HL-60 (cell line): Measurements from ENCODE around the gene NPDC1.

Experiments used
- DNase-seq, 2 experiments: peaks; one replicate each; pipeline ENCODE4 v3.0.0-alpha.2; 2010 to 2020; ENCODE audit warnings: low read depth in 1 of 2, low spot score in 1 of 2
- H3K27ac ChIP-seq: fragments of 250-450 bp; sonication (Bioruptor Pico); replicated peaks from 2 replicates; pipeline ENCODE4 v1.5.1; 2020; ENCODE audit warnings: mild to moderate bottlenecking, moderate library complexity
- H3K27me3 ChIP-seq: fragments of 250-450 bp; sonication (Bioruptor Pico); 2 replicates; pipeline ENCODE4 v1.5.1; 2021; ENCODE audit warnings: mild to moderate bottlenecking, moderate library complexity; ENCODE audit not compliant: insufficient read depth, poor library complexity, severe bottlenecking
- H3K4me3 ChIP-seq: replicated peaks from 2 replicates; pipeline ENCODE4 v1.5.1; 2011; ENCODE audit warnings: mild to moderate bottlenecking, control low read depth, low read length; ENCODE audit not compliant: insufficient read depth
- GABPA ChIP-seq: IDR thresholded peaks from 2 replicates; pipeline ENCODE4 v1.6.1; 2012; ENCODE audit warnings: low read depth
- POLR2AphosphoS5 ChIP-seq: IDR thresholded peaks from 2 replicates; pipeline ENCODE4 v1.6.1; 2012; ENCODE audit warnings: low read depth
- REST ChIP-seq: IDR thresholded peaks from 2 replicates; pipeline ENCODE4 v1.6.1; 2012; ENCODE audit warnings: low read depth; ENCODE audit not compliant: insufficient replicate concordance
- SPI1 ChIP-seq: IDR thresholded peaks from 2 replicates; pipeline ENCODE4 v1.6.1; 2012; ENCODE audit warnings: low read depth, mild to moderate bottlenecking, borderline replicate concordance
- TF ChIP-seq, protein P1 (sequence below): IDR thresholded peaks from one replicate; pipeline ENCODE4 v1.5.1; 2011; ENCODE audit warnings: low read length, control low read depth, inconsistent platforms; ENCODE audit not compliant: insufficient read depth

NPDC1 gene

DNA sequence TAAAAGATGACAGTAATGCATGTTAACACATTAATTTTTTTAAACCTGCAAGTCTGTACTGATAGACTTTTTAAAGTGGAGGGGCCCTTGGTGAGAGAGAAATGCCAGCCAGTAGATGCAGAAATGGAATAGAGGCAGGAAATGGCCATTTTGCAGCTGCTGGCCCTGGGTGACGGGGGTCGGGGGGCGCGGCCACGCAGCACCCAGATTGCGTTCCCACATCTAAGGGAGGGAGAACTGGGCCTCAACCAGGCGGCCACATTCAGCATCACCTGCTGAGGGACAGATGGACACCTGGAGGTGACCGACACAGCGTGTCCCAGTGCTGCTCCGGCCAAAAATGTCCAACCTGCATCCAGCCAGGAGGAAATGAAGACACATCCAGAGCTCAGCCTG, 43.3 kb downstream of the NPDC1 start:
- Histone ChIP-seq H3K27ac (no peak overlapping the region), H3K4me3 (no peak overlapping the region), H3K27me3 (no peaks in the 10 kb centered on the region)
- TF ChIP-seq SPI1 (no peak), REST (no peak), POLR2AphosphoS5 (no peak), GABPA (no peak)
- TF ChIP-seq, protein P1, sequence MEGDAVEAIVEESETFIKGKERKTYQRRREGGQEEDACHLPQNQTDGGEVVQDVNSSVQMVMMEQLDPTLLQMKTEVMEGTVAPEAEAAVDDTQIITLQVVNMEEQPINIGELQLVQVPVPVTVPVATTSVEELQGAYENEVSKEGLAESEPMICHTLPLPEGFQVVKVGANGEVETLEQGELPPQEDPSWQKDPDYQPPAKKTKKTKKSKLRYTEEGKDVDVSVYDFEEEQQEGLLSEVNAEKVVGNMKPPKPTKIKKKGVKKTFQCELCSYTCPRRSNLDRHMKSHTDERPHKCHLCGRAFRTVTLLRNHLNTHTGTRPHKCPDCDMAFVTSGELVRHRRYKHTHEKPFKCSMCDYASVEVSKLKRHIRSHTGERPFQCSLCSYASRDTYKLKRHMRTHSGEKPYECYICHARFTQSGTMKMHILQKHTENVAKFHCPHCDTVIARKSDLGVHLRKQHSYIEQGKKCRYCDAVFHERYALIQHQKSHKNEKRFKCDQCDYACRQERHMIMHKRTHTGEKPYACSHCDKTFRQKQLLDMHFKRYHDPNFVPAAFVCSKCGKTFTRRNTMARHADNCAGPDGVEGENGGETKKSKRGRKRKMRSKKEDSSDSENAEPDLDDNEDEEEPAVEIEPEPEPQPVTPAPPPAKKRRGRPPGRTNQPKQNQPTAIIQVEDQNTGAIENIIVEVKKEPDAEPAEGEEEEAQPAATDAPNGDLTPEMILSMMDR = no peak
- no peak for DNase-seq

- TF ChIP-seq GABPA = no peak
- no peak for TF ChIP-seq SPI1
- TF ChIP-seq REST = no peak
- TF ChIP-seq POLR2AphosphoS5 = no peak
- TF ChIP-seq, protein P1 = no peak
- Histone ChIP-seq H3K27ac (no peak overlapping the region), H3K27me3 (no peaks in the 10 kb centered on the region), H3K4me3 (no peak overlapping the region)
- DNase-seq = no peak
Observed at GRCh38 chr9:137001857-137002645, 43.9 kb downstream of the NPDC1 start.

DNA sequence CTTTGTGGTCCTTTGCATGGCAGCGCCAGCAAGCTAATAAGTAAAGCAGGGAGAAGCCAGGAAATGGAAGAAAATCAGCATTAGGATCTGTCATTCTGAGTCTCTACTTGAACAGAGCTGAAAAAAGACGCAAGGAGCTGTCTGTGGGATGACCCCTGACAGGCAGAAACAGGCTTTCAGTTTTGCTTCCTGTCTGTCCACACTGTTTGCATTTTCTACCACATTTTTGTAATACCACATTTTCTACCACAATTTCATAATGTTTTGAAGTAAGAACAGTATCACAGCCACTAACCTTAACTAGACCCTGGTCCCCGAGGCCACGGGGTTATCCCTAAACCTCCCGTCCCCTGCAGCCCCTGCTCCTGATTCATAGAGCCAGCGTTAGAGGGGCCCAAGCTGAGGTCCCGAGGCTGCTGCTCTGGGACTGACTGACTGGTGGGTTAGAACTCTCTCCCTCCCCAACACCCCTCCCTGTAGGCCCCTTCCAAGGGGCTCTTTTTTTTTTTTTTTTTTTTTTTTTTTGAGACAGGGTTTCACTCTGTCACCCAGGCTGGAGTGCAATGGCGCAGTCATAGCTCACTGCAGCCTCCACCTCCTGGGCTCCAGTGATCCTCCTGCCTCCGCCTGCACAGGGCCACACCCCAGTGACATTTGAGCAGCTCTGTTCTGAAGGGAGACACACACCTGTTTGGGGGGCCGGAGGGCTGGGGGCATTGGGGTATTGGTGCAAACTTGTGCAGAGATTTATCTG, 45.6 kb downstream of the NPDC1 start:
- Histone ChIP-seq H3K27ac (peak overlapping the region; percentile 49), H3K4me3 (no peak overlapping the region), H3K27me3 (no peaks in the 10 kb centered on the region)
- DNase-seq = peak; percentile 83 to 85
- no peak for TF ChIP-seq GABPA
- TF ChIP-seq POLR2AphosphoS5 = peak; percentile 75
- TF ChIP-seq SPI1 = no peak; the same call in 1 of the 2 replicates

DNA sequence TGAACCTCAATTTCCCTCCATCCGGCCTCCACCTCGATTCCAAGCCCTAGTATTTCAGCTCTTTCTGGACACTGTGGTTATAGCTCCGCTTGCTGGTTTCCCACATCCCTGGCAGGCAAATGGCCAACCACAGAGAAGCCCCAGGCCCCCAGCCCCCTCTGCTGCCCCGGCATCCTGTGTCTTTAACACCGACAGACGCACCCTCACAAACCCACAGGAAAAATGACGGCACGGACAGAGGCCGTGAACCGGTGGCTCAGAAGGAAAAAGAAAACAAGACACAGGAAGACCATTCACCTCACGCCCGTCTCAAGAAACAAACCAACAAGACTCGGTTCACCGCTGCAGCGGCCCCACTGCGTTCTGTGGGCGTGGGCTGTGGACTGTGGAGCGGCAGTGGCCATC, 48.1 kb downstream of the NPDC1 start:
- Histone ChIP-seq H3K4me3 (no peak overlapping the region), H3K27me3 (no peaks in the 10 kb centered on the region), H3K27ac (no peak overlapping the region)
- no peak for DNase-seq
- no peak for TF ChIP-seq POLR2AphosphoS5
- no peak for TF ChIP-seq REST
- TF ChIP-seq, protein P1 = no peak
- no peak for TF ChIP-seq GABPA
- TF ChIP-seq SPI1 = no peak
